Aorta (tissue), 5 donors: Measurements from ENCODE around the gene EIF4A3. TPM values are rescaled to one million over a fixed set of nuclear protein-coding genes. Genes with fewer than 3 reads are reported as not detected.

ENCODE experiments used
- ATAC-seq: fragments of 200-7000 bp; cut with Tn5 transposase; one replicate; pipeline ENCODE4 v1.9.1; 2022; ENCODE audit warnings: moderate library complexity; ENCODE audit not compliant: low FRiP score
- DNase-seq, 2 donors: peaks; one replicate each; pipeline ENCODE4 v3.0.0-alpha.2; 2020
- H3K27ac ChIP-seq, 2 donors: one replicate each; pipeline ENCODE4 v1.5.1; 2013; ENCODE audit warnings: low read length in 2 of 2, mild to moderate bottlenecking in 2 of 2, moderate library complexity in 2 of 2, control low read depth in 1 of 2, inconsistent platforms in 1 of 2, low read depth in 1 of 2
- H3K27me3 ChIP-seq, 2 donors: one replicate each; pipeline ENCODE4 v1.6.1; 2013; ENCODE audit warnings: control low read depth in 1 of 2, low read length in 1 of 2, mild to moderate bottlenecking in 1 of 2, moderate library complexity in 1 of 2; ENCODE audit not compliant: insufficient read depth in 2 of 2, control insufficient read depth in 1 of 2
- H3K36me3 ChIP-seq, 2 donors: one replicate each; pipeline ENCODE4 v1.6.1; 2013; ENCODE audit warnings: control low read depth in 1 of 2, low read length in 1 of 2, mild to moderate bottlenecking in 1 of 2; ENCODE audit not compliant: insufficient read depth in 2 of 2, control insufficient read depth in 1 of 2
- H3K4me1 ChIP-seq, 2 donors: one replicate each; pipeline ENCODE4 v1.6.1; 2013; ENCODE audit warnings: low read length in 2 of 2, control low read depth in 1 of 2, mild to moderate bottlenecking in 1 of 2, moderate library complexity in 1 of 2; ENCODE audit not compliant: insufficient read depth in 2 of 2, control insufficient read depth in 1 of 2
- H3K4me3 ChIP-seq, 2 donors: one replicate each; pipeline ENCODE4 v1.5.1; 2013; ENCODE audit warnings: low read length in 2 of 2, control low read depth in 1 of 2, mild to moderate bottlenecking in 1 of 2
- H3K9me3 ChIP-seq: one replicate; pipeline ENCODE4 v1.6.1; 2013; ENCODE audit warnings: mild to moderate bottlenecking, low read length; ENCODE audit not compliant: control insufficient read depth
- WGBS, 2 donors: extraction: QIAGEN DNeasy Blood & Tissue Kit; methylation state at CpG; one replicate each; pipeline ENCODE4 v1.1.7; 2013; 5-methylcytosine and 5-hydroxymethylcytosine counted together
- intact Hi-C, 2 donors: fragments of 100-400 bp; cut with DNase I; formaldehyde crosslinking; loops; one replicate each; pipeline versions ENCODE4 v1.14.2 to v1.15.0; 2022
- microRNA-seq, 2 donors: library from miRNA; unstranded; fragments of <30 nt; microRNA quantifications; one replicate each; pipeline ENCODE4 v1.2.0, GENCODE V29; 2020
- polyA plus RNA-seq, 2 donors: library from polyadenylated mRNA; stranded (reverse); fragments of 200-250 nt; gene quantifications; one replicate each; pipeline ENCODE4 v1.2.3, GENCODE V29; 2013
- total RNA-seq, 2 donors: library from RNA; stranded (reverse); fragmentation: NEBNext Ultra II Directional; extraction: Animal tissue kit (Norgen Biotek cat#: 25700); gene quantifications; one replicate each; pipeline ENCODE4 v1.2.1, GENCODE V29; 2021
- donor health status: healthy with polysubstance abuse.
- donor health status: Bipolar disorder and iron deficiency.
- donor health status: DM: no; HTN: no; CAD: no.
- donor health status: DM: no; HTN: no; CAD: no.
- donor health status: DM: yes; HTN: yes; CAD: no.

EIF4A3 gene
- total and polyA plus RNA-seq, 4 donors: 40.2 to 65.8 (median 43.8) TPM

DNA sequence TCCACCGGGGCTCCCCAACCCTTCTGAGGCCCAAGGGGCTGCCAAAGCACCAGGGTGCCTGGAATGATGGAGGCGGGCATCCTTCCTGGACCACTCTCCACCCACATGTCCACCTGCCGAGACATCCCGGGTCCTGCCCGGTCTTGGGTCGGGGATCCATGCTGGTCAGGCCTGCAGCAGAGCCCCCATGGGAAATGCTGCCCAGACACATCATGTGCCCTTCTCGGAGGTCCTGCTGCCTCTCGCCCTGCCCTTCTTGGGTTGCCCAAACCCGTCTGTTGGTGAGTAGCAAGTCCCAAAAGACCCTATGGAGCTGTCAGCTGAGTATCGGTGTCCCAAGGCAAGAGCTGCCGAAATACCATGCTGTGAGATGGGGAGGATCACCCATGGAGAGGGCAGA is 60.3 kb downstream of the EIF4A3 start:
- Histone ChIP-seq H3K4me1 (no peaks in the 10 kb centered on the region), H3K36me3 (no peaks in the 10 kb centered on the region), H3K9me3 (no peaks in the 10 kb centered on the region), H3K27me3 (no peaks in the 10 kb centered on the region), H3K27ac (no peak overlapping the region), H3K4me3 (no peak overlapping the region)
- DNase-seq (no peak), ATAC-seq (no peak)
- intact Hi-C loops: loop anchor here in 1 of 2 donors (10.0 kb wide), 1 partner anchor 82 kb away; no protein-coding TSS in a partner anchor
- WGBS, 2 donors: 93 to 94% methylated on average over 11 of the region's 11 CpGs

GRCh38 chr17:80086081-80086480 is 60.8 kb downstream of the EIF4A3 start:
- no peaks in the 10 kb centered on the region for H3K27me3 ChIP-seq
- DNase-seq (no peak), ATAC-seq (no peak)
- no peaks in the 10 kb centered on the region for H3K36me3 ChIP-seq
- no peaks in the 10 kb centered on the region for H3K4me1 ChIP-seq
- 88 to 91% methylated on average over 17 of the region's 17 CpGs for WGBS, 2 donors
- no peaks in the 10 kb centered on the region for H3K9me3 ChIP-seq
- no peak overlapping the region for H3K27ac ChIP-seq
- H3K4me3 ChIP-seq: no peak overlapping the region
- intact Hi-C loops: loop anchor here in 1 of 2 donors (10.0 kb wide), 1 partner anchor 81 kb away; no protein-coding TSS in a partner anchor

DNA sequence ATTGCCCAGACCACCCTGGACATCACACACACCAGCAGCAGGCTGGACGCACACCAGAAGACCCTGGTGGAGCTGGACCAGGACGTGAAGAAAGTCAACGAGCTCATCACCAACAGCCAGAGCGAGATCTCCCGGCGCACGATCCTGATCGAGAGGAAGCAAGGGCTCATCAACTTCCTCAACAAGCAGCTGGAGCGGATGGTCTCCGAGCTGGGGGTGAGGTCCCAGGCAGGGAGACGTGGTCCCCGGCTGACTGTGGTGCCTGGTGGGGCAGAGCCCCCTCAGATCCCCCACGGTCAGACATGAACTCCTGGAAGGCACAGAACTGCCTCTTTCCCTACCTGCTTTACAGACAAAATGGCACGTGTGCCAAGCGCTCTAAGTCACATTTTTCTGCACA is 62.2 kb downstream of the EIF4A3 start:
- ATAC-seq (no peak), DNase-seq (no peak)
- H3K4me3 ChIP-seq: no peak overlapping the region
- intact Hi-C loops: loop anchor here (5.0 to 10.0 kb wide), 2 partner anchors 77 to 80 kb away; no protein-coding TSS in a partner anchor
- no peak overlapping the region for H3K27ac ChIP-seq
- 93% methylated on average over 15 of the region's 15 CpGs for WGBS, 2 donors
- H3K36me3 ChIP-seq: no peaks in the 10 kb centered on the region
- no peaks in the 10 kb centered on the region for H3K9me3 ChIP-seq
- no peaks in the 10 kb centered on the region for H3K27me3 ChIP-seq
- H3K4me1 ChIP-seq: no peaks in the 10 kb centered on the region

Small RNA genes lying within 50 kb of the gene (microRNA-seq; reads per million reads assigned to microRNA genes)
- gene MIR1268B: 0 reads per million in 2 donors

Other genes with a start within 250 kb of the EIF4A3 start
- 10 to 100 TPM; 42.5 to 43.6 TPM for gene TBC1D16, start 111.3 kb downstream of the EIF4A3 start, total RNA-seq
- gene TBC1D16, start 111.3 kb downstream of the EIF4A3 start, polyA plus RNA-seq: 10 to 100 TPM in 1 of 2 donors, 1 to 10 TPM in 1; 6.4 to 12.8 TPM
- gene CCDC40, start 110.5 kb downstream of the EIF4A3 start, total RNA-seq: 10 to 100 TPM in 1 of 2 donors, 1 to 10 TPM in 1; 3.3 to 11.3 TPM
- gene CCDC40, start 110.5 kb downstream of the EIF4A3 start, polyA plus RNA-seq: 1 to 10 TPM; 2.6 to 6.8 TPM
- gene GAA, start 45.5 kb downstream of the EIF4A3 start, total RNA-seq: 10 to 100 TPM; 48.0 to 82.2 TPM
- 10 to 100 TPM; 24.8 to 43.6 TPM for gene GAA, start 45.5 kb downstream of the EIF4A3 start, polyA plus RNA-seq
- gene CARD14, start 22.9 kb upstream of the EIF4A3 start, total RNA-seq: under 1 TPM; 0.33 to 0.55 TPM
- under 1 TPM; 0.13 to 0.38 TPM for gene CARD14, start 22.9 kb upstream of the EIF4A3 start, polyA plus RNA-seq
- 10 to 100 TPM; 36.0 to 61.3 TPM for gene SGSH, start 73.2 kb upstream of the EIF4A3 start, total RNA-seq
- gene SGSH, start 73.2 kb upstream of the EIF4A3 start, polyA plus RNA-seq: 10 to 100 TPM; 11.1 to 49.4 TPM
- 10 to 100 TPM; 14.3 to 34.0 TPM for gene SLC26A11, start 73.3 kb upstream of the EIF4A3 start, total RNA-seq
- gene SLC26A11, start 73.3 kb upstream of the EIF4A3 start, polyA plus RNA-seq: 10 to 100 TPM in 1 of 2 donors, 1 to 10 TPM in 1; 7.3 to 20.7 TPM
- gene RNF213, start 113.7 kb upstream of the EIF4A3 start, total RNA-seq: 100 to 1,000 TPM; 160 to 231 TPM
- gene RNF213, start 113.7 kb upstream of the EIF4A3 start, polyA plus RNA-seq: 10 to 100 TPM; 18.7 to 49.3 TPM